ENCODE results near the gene PRKG1.

The PRKG1 gene

GRCh38 chr10:51170518-51171245 is 96.4 kb downstream of the PRKG1 start:
- TF ChIP-seq EP300 (IDR thresholded peaks at IDR 0.05; ENCODE audit: borderline replicate concordance), result no peak
- no peak for TF ChIP-seq REST (IDR thresholded peaks at IDR 0.05; ENCODE audit: low read depth)
- TF ChIP-seq TCF12 (IDR thresholded peaks at IDR 0.05; ENCODE audit: low read depth), result no peak
- TF ChIP-seq FOXM1 (IDR thresholded peaks at IDR 0.05; ENCODE audit: borderline replicate concordance, low read depth), result no peak
- TF ChIP-seq EGR1 (IDR thresholded peaks at IDR 0.05), result no peak
- TF ChIP-seq, protein P1, sequence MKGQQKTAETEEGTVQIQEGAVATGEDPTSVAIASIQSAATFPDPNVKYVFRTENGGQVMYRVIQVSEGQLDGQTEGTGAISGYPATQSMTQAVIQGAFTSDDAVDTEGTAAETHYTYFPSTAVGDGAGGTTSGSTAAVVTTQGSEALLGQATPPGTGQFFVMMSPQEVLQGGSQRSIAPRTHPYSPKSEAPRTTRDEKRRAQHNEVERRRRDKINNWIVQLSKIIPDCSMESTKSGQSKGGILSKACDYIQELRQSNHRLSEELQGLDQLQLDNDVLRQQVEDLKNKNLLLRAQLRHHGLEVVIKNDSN (IDR thresholded peaks at IDR 0.05), result no peak
- no peak for TF ChIP-seq CEBPB (IDR thresholded peaks at IDR 0.05)
- no peak for TF ChIP-seq RAD21 (IDR thresholded peaks at IDR 0.05; ENCODE audit: low read depth)
- no peak for TF ChIP-seq YY1 (IDR thresholded peaks at IDR 0.05; ENCODE audit: low read depth)

- TF ChIP-seq TEAD4 (IDR thresholded peaks at IDR 0.05) (no peak), TCF12 (IDR thresholded peaks at IDR 0.05; ENCODE audit: low read depth) (no peak), CEBPB (IDR thresholded peaks at IDR 0.05) (no peak), TAF1 (IDR thresholded peaks at IDR 0.05; ENCODE audit: low read depth) (no peak), FOXM1 (IDR thresholded peaks at IDR 0.05; ENCODE audit: borderline replicate concordance, low read depth) (no peak), RAD21 (IDR thresholded peaks at IDR 0.05; ENCODE audit: low read depth) (no peak), MAX (IDR thresholded peaks at IDR 0.05) (no peak), CREB1 (IDR thresholded peaks at IDR 0.05; ENCODE audit: low read depth) (no peak), EGR1 (IDR thresholded peaks at IDR 0.05) (no peak), ZBTB7A (IDR thresholded peaks at IDR 0.05; ENCODE audit: low read depth) (no peak), EP300 (IDR thresholded peaks at IDR 0.05; ENCODE audit: borderline replicate concordance) (no peak), NFIC (IDR thresholded peaks at IDR 0.05) (no peak), REST (IDR thresholded peaks at IDR 0.05; ENCODE audit: low read depth) (no peak), YY1 (IDR thresholded peaks at IDR 0.05; ENCODE audit: low read depth) (no peak)
- TF ChIP-seq, protein P1 (IDR thresholded peaks at IDR 0.05), result no peak
Observed at GRCh38 chr10:51171946-51172345, 97.7 kb downstream of the PRKG1 start.

DNA sequence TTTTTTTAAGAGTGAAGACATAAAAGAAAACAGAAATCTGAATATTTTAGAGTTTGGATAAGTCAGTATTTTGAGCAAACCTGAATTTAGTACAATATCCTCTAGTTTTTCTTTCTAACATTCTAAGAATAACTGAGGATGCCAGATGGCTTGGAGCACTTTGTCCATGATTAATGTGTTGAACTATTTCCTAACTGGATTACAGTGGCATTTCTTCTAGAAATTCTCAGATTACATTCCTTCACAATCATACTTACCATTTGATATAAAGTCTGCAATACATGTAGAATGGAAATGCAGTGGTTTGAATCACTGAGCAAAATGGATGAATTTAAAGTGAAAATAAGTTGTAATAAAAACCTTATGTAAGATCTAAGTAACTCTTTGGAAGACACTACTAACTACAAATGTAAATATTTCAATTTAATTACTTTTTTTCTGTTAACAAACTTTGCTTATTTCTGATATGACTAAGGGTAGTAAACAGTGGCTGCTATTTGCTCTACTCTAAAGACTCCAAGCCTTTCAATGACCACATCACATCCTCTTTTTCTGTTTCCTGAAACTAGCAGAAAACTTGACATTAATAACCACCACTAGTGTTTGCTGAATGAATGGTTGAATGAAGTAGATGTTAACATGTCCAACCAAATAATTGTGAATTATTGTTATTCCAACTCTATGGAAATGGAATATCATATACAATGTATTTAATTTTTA is 102.8 kb downstream of the PRKG1 start:
- TF ChIP-seq CREB1 (IDR thresholded peaks at IDR 0.05; ENCODE audit: low read depth) (no peak), FOXM1 (IDR thresholded peaks at IDR 0.05; ENCODE audit: borderline replicate concordance, low read depth) (no peak), TEAD4 (IDR thresholded peaks at IDR 0.05) (no peak), CEBPB (IDR thresholded peaks at IDR 0.05) (no peak), RAD21 (IDR thresholded peaks at IDR 0.05; ENCODE audit: low read depth) (no peak), REST (IDR thresholded peaks at IDR 0.05; ENCODE audit: low read depth) (no peak), NFIC (IDR thresholded peaks at IDR 0.05) (no peak), EP300 (IDR thresholded peaks at IDR 0.05; ENCODE audit: borderline replicate concordance) (no peak), ZBTB7A (IDR thresholded peaks at IDR 0.05; ENCODE audit: low read depth) (no peak), EGR1 (IDR thresholded peaks at IDR 0.05) (no peak), MAX (IDR thresholded peaks at IDR 0.05) (no peak), TCF12 (IDR thresholded peaks at IDR 0.05; ENCODE audit: low read depth) (no peak)
- TF ChIP-seq, protein P1 (IDR thresholded peaks at IDR 0.05), result no peak

All from Ishikawa (cell line).